ENCODE data around the gene CCDC136.

Gene CCDC136

GRCh38 chr7:128843938-128844621 is 52.3 kb downstream of the CCDC136 start:
- no peak for DNase-seq (ENCODE audit: low read depth in 3 of 3, low spot score in 1 of 3)

DNA sequence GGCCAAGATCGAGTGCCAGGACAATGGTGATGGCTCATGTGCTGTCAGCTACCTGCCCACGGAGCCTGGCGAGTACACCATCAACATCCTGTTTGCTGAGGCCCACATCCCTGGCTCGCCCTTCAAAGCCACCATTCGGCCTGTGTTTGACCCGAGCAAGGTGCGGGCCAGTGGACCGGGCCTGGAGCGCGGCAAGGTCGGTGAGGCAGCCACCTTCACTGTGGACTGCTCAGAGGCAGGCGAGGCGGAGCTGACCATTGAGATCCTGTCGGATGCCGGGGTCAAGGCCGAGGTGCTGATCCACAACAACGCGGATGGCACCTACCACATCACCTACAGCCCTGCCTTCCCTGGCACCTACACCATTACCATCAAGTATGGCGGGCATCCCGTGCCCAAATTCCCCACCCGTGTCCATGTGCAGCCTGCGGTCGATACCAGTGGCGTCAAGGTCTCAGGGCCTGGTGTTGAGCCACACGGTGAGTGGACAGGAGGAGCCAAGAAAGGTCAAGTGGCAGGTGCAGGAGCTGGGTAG is 53.1 kb downstream of the CCDC136 start:
- DNase-seq (ENCODE audit: low read depth in 3 of 3, low spot score in 1 of 3) = no peak

GRCh38 chr7:128845475-128845874 is 53.7 kb downstream of the CCDC136 start:
- no peak for DNase-seq (ENCODE audit: low read depth in 3 of 3, low spot score in 1 of 3)

GRCh38 chr7:128845987-128846386 is 54.2 kb downstream of the CCDC136 start:
- DNase-seq (ENCODE audit: low read depth in 3 of 3, low spot score in 1 of 3) = no peak

GRCh38 chr7:128846781-128847444 is 55.1 kb downstream of the CCDC136 start:
- DNase-seq (ENCODE audit: low read depth in 3 of 3, low spot score in 1 of 3) = no peak

- DNase-seq (ENCODE audit: low read depth in 3 of 3, low spot score in 1 of 3) = no peak
Measured at GRCh38 chr7:128847721-128848211, 56.0 kb downstream of the CCDC136 start.

DNA sequence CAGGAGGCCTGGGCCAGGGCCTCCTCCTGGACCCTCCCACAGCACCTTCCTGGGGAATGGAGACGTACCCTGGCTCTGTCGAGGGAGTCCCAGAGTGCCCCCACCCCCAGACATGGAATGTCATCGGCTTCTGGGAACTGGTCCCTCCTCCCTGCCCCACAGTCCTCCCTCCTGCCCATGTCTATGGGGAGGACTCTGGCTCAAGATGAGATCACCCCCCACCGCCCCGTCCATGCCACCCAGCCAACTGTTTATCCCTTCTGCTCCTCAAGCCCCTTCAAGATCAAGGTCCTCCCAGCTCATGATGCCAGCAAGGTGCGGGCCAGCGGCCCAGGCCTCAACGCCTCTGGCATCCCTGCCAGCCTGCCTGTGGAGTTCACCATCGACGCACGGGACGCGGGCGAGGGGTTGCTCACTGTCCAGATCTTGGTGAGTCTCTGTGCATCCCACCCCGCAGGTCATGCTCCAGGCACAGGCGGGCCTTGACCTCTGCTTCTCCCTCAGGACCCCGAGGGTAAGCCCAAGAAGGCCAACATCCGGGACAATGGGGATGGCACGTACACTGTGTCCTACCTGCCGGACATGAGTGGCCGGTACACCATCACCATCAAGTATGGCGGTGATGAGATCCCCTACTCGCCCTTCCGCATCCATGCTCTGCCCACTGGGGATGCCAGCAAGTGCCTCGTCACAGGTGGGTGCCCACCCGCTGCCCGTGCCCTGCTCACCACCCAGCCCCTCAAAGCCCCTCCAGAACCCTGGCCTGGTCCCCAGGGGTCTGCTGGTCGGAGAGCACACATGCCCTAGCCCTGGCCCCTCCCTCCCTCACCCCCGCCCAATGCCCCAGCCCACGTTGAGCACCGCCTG is 56.8 kb downstream of the CCDC136 start:
- no peak for DNase-seq (ENCODE audit: low read depth in 3 of 3, low spot score in 1 of 3)

- no peak for DNase-seq (ENCODE audit: low read depth in 3 of 3, low spot score in 1 of 3)
Measured at GRCh38 chr7:128849156-128849515, 57.4 kb downstream of the CCDC136 start.

GRCh38 chr7:128849804-128850490 is 58.2 kb downstream of the CCDC136 start:
- no peak for DNase-seq (ENCODE audit: low read depth in 3 of 3, low spot score in 1 of 3)

- no peak for DNase-seq (ENCODE audit: low read depth in 3 of 3, low spot score in 1 of 3)
Measured at GRCh38 chr7:128852537-128853254, 60.9 kb downstream of the CCDC136 start.

DNA sequence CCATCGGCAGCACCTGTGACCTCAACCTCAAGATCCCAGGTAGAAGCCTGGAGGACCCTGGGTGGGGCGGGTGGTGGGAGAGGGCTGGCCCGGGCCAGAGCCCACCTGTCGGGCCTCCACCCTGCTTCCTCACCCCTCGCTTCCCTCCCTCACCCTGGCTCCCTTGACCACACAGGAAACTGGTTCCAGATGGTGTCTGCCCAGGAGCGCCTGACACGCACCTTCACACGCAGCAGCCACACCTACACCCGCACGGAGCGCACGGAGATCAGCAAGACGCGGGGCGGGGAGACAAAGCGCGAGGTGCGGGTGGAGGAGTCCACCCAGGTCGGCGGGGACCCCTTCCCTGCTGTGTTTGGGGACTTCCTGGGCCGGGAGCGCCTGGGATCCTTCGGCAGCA is 62.0 kb downstream of the CCDC136 start:
- no peak for DNase-seq (ENCODE audit: low read depth in 3 of 3, low spot score in 1 of 3)

- DNase-seq (ENCODE audit: low read depth in 3 of 3, low spot score in 1 of 3) = no peak
Measured at GRCh38 chr7:128854396-128854795, 62.6 kb downstream of the CCDC136 start.

DNA sequence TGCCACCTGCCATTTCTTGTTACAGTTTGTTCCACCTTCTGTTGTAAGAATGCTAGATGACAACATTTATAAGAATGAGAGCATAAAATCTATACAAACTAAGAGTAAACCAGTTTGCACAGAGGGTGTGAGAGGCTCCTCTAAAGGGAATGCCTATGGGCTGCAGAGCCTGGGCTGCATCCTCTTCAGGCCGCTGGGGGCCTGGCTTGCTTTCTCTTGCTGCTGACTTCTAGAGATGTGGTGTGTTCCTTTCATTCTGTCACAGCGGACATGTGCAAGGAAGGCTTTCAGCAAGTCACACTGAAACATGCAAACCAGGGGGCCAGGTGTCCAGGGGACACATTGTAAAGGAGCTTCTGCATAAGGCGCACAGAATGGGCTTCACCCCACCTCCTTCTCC is 63.8 kb downstream of the CCDC136 start:
- DNase-seq (ENCODE audit: low read depth in 3 of 3, low spot score in 1 of 3) = no peak

DNA sequence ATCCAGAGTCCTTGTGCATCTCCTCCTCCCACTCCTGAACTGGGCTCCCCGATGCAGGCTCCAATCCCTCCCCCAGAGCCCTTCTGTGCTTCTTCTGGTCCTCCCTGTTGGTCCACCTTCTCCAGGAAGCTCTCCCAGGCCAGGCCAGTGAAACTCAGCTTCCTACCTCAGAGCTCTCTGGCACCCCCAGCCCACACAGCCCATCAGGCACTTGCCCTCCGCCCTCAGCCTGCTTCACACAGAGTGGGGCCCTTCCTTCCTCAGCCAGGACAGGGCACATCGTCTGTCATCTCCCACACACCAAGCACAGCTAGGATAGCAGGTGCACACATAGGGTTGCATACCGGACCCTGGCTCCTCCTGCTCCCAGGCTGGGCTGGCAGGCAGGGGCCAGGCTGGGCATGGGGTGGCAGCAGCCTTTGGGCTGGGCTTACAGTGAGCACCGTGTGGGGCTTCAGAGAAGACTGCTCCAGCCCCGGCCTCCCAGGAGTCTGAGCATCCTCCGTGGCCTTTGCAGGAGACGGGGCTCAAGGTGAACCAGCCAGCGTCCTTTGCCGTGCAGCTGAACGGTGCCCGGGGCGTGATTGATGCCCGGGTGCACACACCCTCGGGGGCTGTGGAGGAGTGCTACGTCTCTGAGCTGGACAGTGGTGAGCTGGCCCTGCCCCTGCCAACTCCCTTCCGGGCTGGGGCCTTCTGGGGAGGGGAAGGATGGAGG is 64.4 kb downstream of the CCDC136 start:
- DNase-seq (ENCODE audit: low read depth in 3 of 3, low spot score in 1 of 3) = no peak

GRCh38 chr7:128858380-128859231 is 66.8 kb downstream of the CCDC136 start:
- DNase-seq (ENCODE audit: low read depth in 3 of 3, low spot score in 1 of 3) = no peak

DNA sequence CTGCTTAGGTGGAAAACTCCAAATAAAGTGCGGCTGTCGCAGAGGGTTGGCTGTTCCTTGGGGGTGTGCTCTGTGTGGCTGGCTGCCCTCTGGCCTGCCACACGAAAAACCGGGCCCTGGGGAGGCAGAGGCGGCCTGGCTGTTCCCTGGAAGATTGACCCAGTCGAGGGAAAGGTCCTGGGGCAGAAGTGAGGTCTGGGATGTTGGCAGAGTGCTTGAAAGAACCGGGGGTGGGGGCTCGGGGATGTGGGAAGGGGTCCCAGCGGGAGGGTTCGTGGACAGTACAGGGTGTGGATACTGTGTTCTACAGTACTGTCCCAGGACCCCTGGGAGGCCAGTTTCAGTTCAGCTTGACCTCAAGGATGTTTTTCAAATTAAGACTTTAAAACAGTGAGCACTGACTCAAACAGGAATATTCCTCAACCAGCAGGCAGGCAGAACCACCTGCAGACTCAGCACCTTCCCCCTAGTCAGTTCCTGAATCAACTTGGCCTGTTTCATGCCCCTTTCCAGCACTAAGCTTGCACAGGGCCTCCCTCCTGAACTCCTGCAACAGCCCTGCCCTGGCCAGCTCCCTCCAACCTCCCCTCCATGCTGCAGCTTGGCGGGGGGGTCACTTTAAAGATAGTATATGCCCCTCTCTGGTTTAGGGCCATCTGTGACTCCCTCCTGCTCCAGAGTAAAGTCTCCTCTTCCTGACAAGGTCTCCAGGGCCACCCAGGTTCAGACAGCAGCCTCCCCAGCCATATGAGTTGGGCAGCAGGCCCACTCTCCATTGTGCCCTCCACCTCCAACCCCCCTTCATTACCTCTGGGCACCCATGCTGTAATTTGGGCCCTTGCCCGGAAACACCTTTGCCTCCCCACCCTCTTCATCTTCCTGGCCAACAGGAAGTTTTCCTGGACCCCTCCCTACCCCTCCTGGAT is 67.7 kb downstream of the CCDC136 start:
- no peak for DNase-seq (ENCODE audit: low read depth in 3 of 3, low spot score in 1 of 3)

- DNase-seq (ENCODE audit: low read depth in 3 of 3, low spot score in 1 of 3) = no peak
Measured at GRCh38 chr7:128860158-128861073, 68.6 kb downstream of the CCDC136 start.

Measured in stimulated activated CD4-positive, alpha-beta T cell treated with anti-CD3 and anti-CD28 coated beads, TNF-alpha, amount 100 ng/mL, for 1 hour (primary cell).